ENCODE data around the gene TNFSF13. TPM values are rescaled to one million over a fixed set of nuclear protein-coding genes. Genes with fewer than 3 reads are reported as not detected.
A peak's percentile ranks its signal among the peaks of the same experiment; 100 is the strongest.

The TNFSF13 gene
- total and polyA plus RNA-seq, 2 experiments from 2014 or later = 3.9 to 7.4 TPM

DNA sequence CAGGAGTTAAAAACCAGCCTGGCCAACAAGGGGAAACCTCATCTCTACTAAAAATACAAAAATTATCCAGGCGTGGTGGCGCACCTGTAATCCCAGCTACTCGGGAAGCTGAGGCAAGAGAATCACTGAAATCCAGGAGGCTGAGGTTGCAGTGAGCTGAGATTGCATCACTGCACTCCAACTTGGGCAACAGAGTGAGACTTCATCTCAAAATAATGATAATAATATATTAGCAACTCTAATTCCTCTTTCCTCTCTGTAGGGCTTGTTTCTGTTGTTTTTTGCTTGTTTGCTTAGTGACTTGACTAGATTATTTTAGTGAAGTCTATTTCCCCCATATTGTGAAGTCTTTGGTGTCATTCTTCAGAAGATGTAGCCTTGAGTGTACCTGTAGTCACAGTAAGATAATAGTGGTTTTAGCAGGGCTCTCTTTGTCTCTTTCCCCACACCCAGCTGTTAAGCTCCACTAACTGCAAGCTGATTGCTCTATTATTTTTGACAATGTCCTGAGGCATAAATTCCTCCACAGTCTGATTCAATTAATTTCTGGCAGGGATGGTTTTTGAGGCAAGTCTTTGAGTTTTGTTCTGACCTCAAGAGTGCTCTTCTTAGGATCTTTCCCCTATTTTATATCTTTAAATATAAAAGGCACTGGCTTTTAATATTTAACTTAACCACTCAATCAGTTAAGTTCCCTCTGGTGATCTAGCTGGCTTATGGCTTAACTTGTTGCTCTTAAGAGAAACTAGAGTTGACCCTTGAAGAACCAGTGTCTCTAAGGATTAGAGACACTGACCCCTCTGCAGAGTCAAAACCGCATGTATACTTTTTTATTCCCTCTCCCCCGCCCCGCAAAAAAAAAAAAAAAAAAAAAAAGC, 28.3 kb upstream of the TNFSF13 start:
- H3K27me3 ChIP-seq = no peaks in the 10 kb centered on the region
- no peaks in the 10 kb centered on the region for H3K4me1 ChIP-seq (ENCODE audit: low read depth)
- no peak overlapping the region for H3K4me3 ChIP-seq
- H3K9me3 ChIP-seq (ENCODE audit: low read depth) = no peaks in the 10 kb centered on the region
- no peaks in the 10 kb centered on the region for H3K36me3 ChIP-seq
- H3K27ac ChIP-seq = no peak overlapping the region
- no peak for DNase-seq (ENCODE audit: low read depth in 1 of 2, low spot score in 1 of 2)
- TF ChIP-seq, protein P1, sequence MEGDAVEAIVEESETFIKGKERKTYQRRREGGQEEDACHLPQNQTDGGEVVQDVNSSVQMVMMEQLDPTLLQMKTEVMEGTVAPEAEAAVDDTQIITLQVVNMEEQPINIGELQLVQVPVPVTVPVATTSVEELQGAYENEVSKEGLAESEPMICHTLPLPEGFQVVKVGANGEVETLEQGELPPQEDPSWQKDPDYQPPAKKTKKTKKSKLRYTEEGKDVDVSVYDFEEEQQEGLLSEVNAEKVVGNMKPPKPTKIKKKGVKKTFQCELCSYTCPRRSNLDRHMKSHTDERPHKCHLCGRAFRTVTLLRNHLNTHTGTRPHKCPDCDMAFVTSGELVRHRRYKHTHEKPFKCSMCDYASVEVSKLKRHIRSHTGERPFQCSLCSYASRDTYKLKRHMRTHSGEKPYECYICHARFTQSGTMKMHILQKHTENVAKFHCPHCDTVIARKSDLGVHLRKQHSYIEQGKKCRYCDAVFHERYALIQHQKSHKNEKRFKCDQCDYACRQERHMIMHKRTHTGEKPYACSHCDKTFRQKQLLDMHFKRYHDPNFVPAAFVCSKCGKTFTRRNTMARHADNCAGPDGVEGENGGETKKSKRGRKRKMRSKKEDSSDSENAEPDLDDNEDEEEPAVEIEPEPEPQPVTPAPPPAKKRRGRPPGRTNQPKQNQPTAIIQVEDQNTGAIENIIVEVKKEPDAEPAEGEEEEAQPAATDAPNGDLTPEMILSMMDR (IDR thresholded peaks at IDR 0.05; ENCODE audit: low read depth, low read length) = no peak

DNA sequence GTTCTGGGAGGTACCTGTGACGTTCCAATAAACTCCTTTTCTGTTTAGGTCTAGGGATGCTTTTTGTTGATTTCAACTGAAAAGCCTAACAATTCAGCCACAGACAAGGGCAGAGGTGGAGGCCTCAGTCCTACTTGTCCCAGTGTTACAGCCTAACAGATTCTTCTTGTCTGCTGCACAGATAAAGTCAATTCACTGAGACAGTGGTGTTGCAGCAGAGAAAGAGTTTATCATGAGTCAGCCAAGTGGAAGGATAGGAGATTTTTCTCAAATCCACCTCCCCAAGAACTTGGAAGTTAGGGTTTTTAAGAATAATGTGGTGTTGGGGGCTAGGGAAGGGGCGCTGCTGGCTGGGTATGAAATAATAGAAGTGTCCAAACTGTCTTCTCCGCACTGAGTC, 20.5 kb upstream of the TNFSF13 start:
- no peak for DNase-seq (ENCODE audit: low read depth in 1 of 2, low spot score in 1 of 2)
- H3K36me3 ChIP-seq = no peaks in the 10 kb centered on the region
- no peaks in the 10 kb centered on the region for H3K4me1 ChIP-seq (ENCODE audit: low read depth)
- no peak overlapping the region for H3K27ac ChIP-seq
- TF ChIP-seq, protein P1 (IDR thresholded peaks at IDR 0.05; ENCODE audit: low read depth, low read length) = no peak
- H3K4me3 ChIP-seq = no peak overlapping the region
- peaks cover 7% of the 10 kb centered on the region for H3K27me3 ChIP-seq
- H3K9me3 ChIP-seq (ENCODE audit: low read depth) = no peaks in the 10 kb centered on the region

DNA sequence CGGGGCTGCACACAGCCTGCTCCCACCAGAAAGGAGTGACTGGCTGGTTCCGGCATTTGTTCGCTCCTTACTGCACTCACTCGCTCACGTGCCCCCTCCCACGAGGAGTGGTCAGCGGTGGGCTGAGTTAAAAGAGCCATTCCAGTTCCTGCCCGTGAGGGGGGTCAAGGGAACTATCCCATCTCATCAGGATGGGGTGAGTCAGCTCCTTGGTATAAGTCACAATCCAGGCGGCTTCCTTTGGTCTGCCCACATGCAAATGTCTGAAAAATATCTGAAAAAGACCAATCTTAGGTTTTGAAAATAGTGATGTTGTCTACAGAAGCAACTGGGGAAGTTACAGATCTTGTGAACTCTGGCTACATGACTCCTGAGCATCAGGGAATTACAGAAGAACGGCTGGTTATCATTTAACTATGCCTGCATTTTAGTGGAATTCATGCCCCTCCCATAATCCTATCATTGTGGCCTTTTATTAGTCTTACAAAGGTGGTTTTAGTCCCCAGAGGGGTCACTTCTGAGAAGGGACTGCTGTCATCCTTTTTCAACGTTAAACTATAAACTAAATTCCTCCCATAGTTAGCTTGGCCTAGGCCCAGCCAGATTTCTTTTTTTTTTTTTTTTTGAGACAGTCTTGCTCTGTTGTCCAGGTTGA, 19.5 kb upstream of the TNFSF13 start:
- H3K27ac ChIP-seq = no peak overlapping the region

GRCh38 chr17:7541074-7541621, 17.4 kb upstream of the TNFSF13 start:
- H3K27me3 ChIP-seq = peaks cover 15% of the 10 kb centered on the region
- TF ChIP-seq, protein P1 (IDR thresholded peaks at IDR 0.05; ENCODE audit: low read depth, low read length) = no peak
- no peaks in the 10 kb centered on the region for H3K36me3 ChIP-seq
- DNase-seq (ENCODE audit: low read depth in 1 of 2, low spot score in 1 of 2) = no peak
- no peaks in the 10 kb centered on the region for H3K9me3 ChIP-seq (ENCODE audit: low read depth)
- no peak overlapping the region for H3K4me3 ChIP-seq
- no peaks in the 10 kb centered on the region for H3K4me1 ChIP-seq (ENCODE audit: low read depth)
- no peak overlapping the region for H3K27ac ChIP-seq

More for the DNA sequence above, 19.5 kb upstream of the TNFSF13 start:
- no peaks in the 10 kb centered on the region for H3K4me1 ChIP-seq (ENCODE audit: low read depth)
- no peaks in the 10 kb centered on the region for H3K9me3 ChIP-seq (ENCODE audit: low read depth)
- H3K4me3 ChIP-seq = no peak overlapping the region
- H3K36me3 ChIP-seq = no peaks in the 10 kb centered on the region
- TF ChIP-seq, protein P1 (IDR thresholded peaks at IDR 0.05; ENCODE audit: low read depth, low read length) = no peak
- peaks cover 15% of the 10 kb centered on the region for H3K27me3 ChIP-seq
- DNase-seq (ENCODE audit: low read depth in 1 of 2, low spot score in 1 of 2) = peak in 1 of 2 donors; percentile 13

DNA sequence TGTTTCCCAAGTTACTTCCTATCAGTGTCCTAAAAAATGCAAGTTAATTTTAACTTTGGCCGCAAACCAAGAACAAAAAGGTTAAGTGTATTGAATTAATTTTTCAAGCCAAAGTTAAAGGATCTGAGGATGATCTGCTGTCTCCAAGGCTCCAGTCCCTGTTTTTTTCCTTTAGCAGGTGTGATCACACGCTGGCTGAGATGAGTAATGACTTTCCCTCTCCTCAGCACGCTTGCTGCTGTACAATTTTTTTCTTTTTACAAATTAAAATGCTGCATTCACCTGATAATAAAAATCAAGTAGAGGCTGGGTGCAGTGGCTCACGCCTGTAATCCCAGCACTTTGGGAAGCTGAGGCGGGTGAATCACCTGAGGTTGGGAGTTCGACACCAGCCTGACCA, 13.6 kb upstream of the TNFSF13 start:
- no peak overlapping the region for H3K27ac ChIP-seq
- H3K27me3 ChIP-seq = peaks cover 18% of the 10 kb centered on the region
- no peak overlapping the region for H3K4me3 ChIP-seq
- DNase-seq (ENCODE audit: low read depth in 1 of 2, low spot score in 1 of 2) = no peak
- no peaks in the 10 kb centered on the region for H3K36me3 ChIP-seq
- H3K9me3 ChIP-seq (ENCODE audit: low read depth) = no peaks in the 10 kb centered on the region
- TF ChIP-seq, protein P1 (IDR thresholded peaks at IDR 0.05; ENCODE audit: low read depth, low read length) = no peak
- H3K4me1 ChIP-seq (ENCODE audit: low read depth) = peaks cover 4% of the 10 kb centered on the region
